ENCODE results near the gene PDIA5. TPM values are rescaled to one million over a fixed set of nuclear protein-coding genes. Genes with fewer than 3 reads are reported as not detected.

PDIA5 gene
- polyA plus RNA-seq, 1 donor from 2014 or later = 1.4 TPM

DNA sequence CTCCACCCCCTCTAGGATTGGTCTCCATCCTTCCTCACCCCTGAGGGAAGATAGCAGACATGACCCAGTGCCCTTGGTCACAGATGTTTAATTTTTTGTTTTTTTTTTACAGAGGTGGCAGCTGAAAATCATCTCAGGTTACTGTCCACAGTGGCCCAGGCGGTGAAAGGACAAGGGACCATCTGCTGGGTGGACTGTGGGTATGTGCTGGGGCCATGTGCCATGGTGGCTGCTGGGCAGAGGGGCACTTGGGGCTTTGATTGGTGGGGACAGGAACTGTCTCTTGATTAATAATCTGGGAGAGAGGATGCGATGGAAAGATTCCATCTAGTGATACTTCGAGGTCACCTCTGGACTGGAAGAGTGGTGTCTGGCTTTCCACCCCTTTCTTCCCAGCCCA, 25.4 kb downstream of the PDIA5 start:
- no peaks in the 10 kb centered on the region for H3K36me3 ChIP-seq (ENCODE audit: insufficient read depth, low read length)
- H3K4me2 ChIP-seq (ENCODE audit: low read length) = no peak overlapping the region
- no peak overlapping the region for H2AFZ ChIP-seq (ENCODE audit: low read depth, low read length)
- no peaks in the 10 kb centered on the region for H3K9me3 ChIP-seq (ENCODE audit: low read length)
- H3F3A ChIP-seq (ENCODE audit: insufficient read depth, low read length, poor library complexity, severe bottlenecking) = no peaks in the 10 kb centered on the region
- no peaks in the 10 kb centered on the region for H3K27me3 ChIP-seq (ENCODE audit: insufficient read depth, low read depth, low read length)
- no peak overlapping the region for H3K4me3 ChIP-seq (ENCODE audit: low read length)
- H3K79me2 ChIP-seq (replicated peaks; ENCODE audit: insufficient read depth, low read length) = no peaks in the 10 kb centered on the region
- H4K20me1 ChIP-seq (ENCODE audit: insufficient read depth) = no peaks in the 10 kb centered on the region
- no peak overlapping the region for H3K9ac ChIP-seq (ENCODE audit: low read length)
- no peaks in the 10 kb centered on the region for H3K9me2 ChIP-seq (ENCODE audit: insufficient read depth, low read length)
- TF ChIP-seq, protein P1, sequence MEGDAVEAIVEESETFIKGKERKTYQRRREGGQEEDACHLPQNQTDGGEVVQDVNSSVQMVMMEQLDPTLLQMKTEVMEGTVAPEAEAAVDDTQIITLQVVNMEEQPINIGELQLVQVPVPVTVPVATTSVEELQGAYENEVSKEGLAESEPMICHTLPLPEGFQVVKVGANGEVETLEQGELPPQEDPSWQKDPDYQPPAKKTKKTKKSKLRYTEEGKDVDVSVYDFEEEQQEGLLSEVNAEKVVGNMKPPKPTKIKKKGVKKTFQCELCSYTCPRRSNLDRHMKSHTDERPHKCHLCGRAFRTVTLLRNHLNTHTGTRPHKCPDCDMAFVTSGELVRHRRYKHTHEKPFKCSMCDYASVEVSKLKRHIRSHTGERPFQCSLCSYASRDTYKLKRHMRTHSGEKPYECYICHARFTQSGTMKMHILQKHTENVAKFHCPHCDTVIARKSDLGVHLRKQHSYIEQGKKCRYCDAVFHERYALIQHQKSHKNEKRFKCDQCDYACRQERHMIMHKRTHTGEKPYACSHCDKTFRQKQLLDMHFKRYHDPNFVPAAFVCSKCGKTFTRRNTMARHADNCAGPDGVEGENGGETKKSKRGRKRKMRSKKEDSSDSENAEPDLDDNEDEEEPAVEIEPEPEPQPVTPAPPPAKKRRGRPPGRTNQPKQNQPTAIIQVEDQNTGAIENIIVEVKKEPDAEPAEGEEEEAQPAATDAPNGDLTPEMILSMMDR (IDR thresholded peaks at IDR 0.05; ENCODE audit: poor library complexity, severe bottlenecking) = no peak
- no peak for TF ChIP-seq POLR2AphosphoS5 (IDR thresholded peaks at IDR 0.05)
- TF ChIP-seq SMC3 (conservative IDR thresholded peaks at IDR 0.05; ENCODE audit: poor library complexity) = no peak
- no peak for TF ChIP-seq EZH2 (IDR thresholded peaks at IDR 0.05; ENCODE audit: borderline replicate concordance, insufficient read depth, low read length, poor library complexity, severe bottlenecking)
- no peak for TF ChIP-seq MXI1 (conservative IDR thresholded peaks at IDR 0.05; ENCODE audit: poor library complexity, severe bottlenecking)
- no peak overlapping the region for H3K27ac ChIP-seq (ENCODE audit: low read length)

DNA sequence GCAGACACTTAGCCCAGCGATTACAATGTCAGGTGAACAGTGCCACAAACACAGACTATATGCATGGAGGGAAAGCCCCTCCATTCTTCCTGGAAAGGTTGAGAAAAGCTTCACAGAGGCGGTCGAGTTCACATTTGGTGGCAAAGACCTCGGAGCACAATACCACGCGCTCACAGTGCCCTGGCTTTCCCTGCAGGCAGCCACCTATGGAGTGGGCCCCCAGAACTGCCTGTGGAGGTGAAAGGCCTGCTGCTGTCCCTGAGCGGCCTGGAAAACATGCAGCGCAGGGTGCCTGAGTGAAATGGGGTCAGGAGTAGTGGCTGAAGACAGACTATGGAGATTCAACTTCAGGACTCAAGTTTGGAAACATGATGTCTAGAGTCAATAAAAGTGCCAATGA, 26.9 kb downstream of the PDIA5 start:
- no peaks in the 10 kb centered on the region for H3K27me3 ChIP-seq (ENCODE audit: insufficient read depth, low read depth, low read length)
- H3K36me3 ChIP-seq (ENCODE audit: insufficient read depth, low read length) = no peaks in the 10 kb centered on the region
- TF ChIP-seq SMC3 (conservative IDR thresholded peaks at IDR 0.05; ENCODE audit: poor library complexity) = no peak
- H3K79me2 ChIP-seq (replicated peaks; ENCODE audit: insufficient read depth, low read length) = no peaks in the 10 kb centered on the region
- no peak overlapping the region for H3K9ac ChIP-seq (ENCODE audit: low read length)
- H3K9me2 ChIP-seq (ENCODE audit: insufficient read depth, low read length) = no peaks in the 10 kb centered on the region
- no peak overlapping the region for H3K27ac ChIP-seq (ENCODE audit: low read length)
- no peaks in the 10 kb centered on the region for H3K9me3 ChIP-seq (ENCODE audit: low read length)
- H3K4me3 ChIP-seq (ENCODE audit: low read length) = no peak overlapping the region
- H4K20me1 ChIP-seq (ENCODE audit: insufficient read depth) = no peaks in the 10 kb centered on the region
- H2AFZ ChIP-seq (ENCODE audit: low read depth, low read length) = no peak overlapping the region
- H3K4me2 ChIP-seq (ENCODE audit: low read length) = no peak overlapping the region
- H3F3A ChIP-seq (ENCODE audit: insufficient read depth, low read length, poor library complexity, severe bottlenecking) = no peaks in the 10 kb centered on the region

DNA sequence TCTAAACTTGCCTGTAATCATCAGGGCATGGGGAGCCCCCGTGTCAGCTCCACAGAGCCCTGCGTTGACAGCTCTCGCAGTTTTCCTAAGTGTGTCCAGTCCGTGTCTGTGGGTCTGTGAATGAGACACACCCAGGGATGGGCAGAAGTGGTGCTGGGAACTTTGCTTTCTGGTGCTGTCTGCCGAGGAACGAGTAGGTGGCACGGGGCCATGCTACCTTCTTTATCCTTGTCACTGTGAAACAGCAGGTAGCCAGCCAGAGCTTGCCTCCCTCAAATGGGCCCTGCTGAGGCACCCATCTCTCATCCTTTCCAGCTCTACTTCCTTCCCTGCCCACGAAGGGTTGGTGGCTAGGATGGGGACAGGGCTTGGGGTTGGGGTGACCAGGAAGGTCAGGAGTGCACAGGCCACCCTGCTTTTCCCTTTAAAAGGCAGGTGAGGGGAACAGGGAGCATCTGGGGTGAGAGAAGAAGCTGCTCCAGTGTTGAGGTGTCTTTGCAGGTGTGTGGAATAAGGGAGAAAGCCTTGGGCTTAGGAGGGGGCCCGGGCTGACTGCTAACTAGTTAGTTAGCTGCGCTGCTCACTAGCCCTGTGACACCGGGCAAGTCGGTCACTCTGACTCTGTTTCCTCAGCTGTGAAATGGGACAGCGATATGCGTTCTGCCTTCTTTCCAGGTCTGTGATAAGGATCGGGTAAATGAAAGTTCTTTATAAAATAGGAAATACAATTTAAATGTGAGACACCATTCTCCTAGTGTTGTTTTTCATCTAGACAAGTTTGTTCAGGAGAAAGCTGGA, 27.9 kb downstream of the PDIA5 start:
- Histone ChIP-seq H4K20me1 (ENCODE audit: insufficient read depth) (no peaks in the 10 kb centered on the region), H3K27ac (ENCODE audit: low read length) (no peak overlapping the region), H3K9me3 (ENCODE audit: low read length) (no peaks in the 10 kb centered on the region), H3K9ac (ENCODE audit: low read length) (no peak overlapping the region), H2AFZ (ENCODE audit: low read depth, low read length) (no peak overlapping the region), H3F3A (ENCODE audit: insufficient read depth, low read length, poor library complexity, severe bottlenecking) (no peaks in the 10 kb centered on the region), H3K27me3 (ENCODE audit: insufficient read depth, low read depth, low read length) (no peaks in the 10 kb centered on the region), H3K4me3 (ENCODE audit: low read length) (no peak overlapping the region), H3K36me3 (ENCODE audit: insufficient read depth, low read length) (no peaks in the 10 kb centered on the region), H3K79me2 (replicated peaks; ENCODE audit: insufficient read depth, low read length) (no peaks in the 10 kb centered on the region), H3K4me2 (ENCODE audit: low read length) (no peak overlapping the region), H3K9me2 (ENCODE audit: insufficient read depth, low read length) (no peaks in the 10 kb centered on the region)
- TF ChIP-seq EZH2 (IDR thresholded peaks at IDR 0.05; ENCODE audit: borderline replicate concordance, insufficient read depth, low read length, poor library complexity, severe bottlenecking) = no peak
- TF ChIP-seq, protein P2, sequence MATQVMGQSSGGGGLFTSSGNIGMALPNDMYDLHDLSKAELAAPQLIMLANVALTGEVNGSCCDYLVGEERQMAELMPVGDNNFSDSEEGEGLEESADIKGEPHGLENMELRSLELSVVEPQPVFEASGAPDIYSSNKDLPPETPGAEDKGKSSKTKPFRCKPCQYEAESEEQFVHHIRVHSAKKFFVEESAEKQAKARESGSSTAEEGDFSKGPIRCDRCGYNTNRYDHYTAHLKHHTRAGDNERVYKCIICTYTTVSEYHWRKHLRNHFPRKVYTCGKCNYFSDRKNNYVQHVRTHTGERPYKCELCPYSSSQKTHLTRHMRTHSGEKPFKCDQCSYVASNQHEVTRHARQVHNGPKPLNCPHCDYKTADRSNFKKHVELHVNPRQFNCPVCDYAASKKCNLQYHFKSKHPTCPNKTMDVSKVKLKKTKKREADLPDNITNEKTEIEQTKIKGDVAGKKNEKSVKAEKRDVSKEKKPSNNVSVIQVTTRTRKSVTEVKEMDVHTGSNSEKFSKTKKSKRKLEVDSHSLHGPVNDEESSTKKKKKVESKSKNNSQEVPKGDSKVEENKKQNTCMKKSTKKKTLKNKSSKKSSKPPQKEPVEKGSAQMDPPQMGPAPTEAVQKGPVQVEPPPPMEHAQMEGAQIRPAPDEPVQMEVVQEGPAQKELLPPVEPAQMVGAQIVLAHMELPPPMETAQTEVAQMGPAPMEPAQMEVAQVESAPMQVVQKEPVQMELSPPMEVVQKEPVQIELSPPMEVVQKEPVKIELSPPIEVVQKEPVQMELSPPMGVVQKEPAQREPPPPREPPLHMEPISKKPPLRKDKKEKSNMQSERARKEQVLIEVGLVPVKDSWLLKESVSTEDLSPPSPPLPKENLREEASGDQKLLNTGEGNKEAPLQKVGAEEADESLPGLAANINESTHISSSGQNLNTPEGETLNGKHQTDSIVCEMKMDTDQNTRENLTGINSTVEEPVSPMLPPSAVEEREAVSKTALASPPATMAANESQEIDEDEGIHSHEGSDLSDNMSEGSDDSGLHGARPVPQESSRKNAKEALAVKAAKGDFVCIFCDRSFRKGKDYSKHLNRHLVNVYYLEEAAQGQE (IDR thresholded peaks at IDR 0.05; ENCODE audit: borderline replicate concordance) = no peak
- no peak for TF ChIP-seq TAF1 (IDR thresholded peaks at IDR 0.05; ENCODE audit: low read depth)
- no peak for TF ChIP-seq MXI1 (conservative IDR thresholded peaks at IDR 0.05; ENCODE audit: poor library complexity, severe bottlenecking)
- TF ChIP-seq EP300 (conservative IDR thresholded peaks at IDR 0.05; ENCODE audit: poor library complexity, severe bottlenecking) = no peak
- TF ChIP-seq RAD21 (conservative IDR thresholded peaks at IDR 0.05) = no peak
- no peak for TF ChIP-seq POLR2AphosphoS5 (IDR thresholded peaks at IDR 0.05)
- TF ChIP-seq SMC3 (conservative IDR thresholded peaks at IDR 0.05; ENCODE audit: poor library complexity) = no peak
- TF ChIP-seq, protein P1 (IDR thresholded peaks at IDR 0.05; ENCODE audit: poor library complexity, severe bottlenecking) = no peak
